ENCODE measurements around the gene NAT14.

The NAT14 gene

DNA sequence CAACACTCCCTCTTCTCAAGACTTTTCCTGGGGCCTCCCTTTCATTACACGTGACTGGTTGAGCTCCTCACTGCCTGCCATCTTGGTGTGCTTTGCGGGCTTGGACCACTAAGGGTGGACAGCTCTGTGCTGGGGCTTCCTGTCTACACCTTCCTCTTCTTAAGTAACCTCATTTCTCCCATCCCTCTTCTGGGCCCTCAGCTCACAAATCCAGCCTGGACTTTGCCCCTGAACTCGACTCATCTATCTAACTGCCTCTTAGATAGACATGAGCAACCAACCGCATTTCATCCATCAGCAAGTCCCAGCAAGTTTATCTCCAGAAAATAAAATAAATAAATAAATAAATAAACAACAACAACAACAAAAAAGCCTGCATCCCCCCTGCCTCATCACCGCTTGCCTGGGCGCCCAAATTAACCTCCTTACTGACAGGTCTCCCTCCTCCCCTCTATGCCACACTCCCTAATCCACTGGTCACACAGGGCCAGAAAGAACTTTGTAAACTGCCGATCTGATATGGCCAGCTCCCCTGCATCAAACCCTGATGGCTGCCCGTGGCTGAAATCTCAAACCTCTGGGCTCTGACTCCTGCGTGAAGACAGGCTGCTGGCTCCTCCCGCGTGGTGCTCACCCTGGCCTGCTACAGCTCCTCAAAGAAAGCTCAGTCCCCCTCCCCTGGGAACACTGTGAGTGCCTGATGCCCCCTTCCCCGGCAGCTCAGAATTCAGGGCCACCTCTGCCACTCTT is 31.3 kb upstream of the NAT14 start:
- DNase-seq = no peak

DNA sequence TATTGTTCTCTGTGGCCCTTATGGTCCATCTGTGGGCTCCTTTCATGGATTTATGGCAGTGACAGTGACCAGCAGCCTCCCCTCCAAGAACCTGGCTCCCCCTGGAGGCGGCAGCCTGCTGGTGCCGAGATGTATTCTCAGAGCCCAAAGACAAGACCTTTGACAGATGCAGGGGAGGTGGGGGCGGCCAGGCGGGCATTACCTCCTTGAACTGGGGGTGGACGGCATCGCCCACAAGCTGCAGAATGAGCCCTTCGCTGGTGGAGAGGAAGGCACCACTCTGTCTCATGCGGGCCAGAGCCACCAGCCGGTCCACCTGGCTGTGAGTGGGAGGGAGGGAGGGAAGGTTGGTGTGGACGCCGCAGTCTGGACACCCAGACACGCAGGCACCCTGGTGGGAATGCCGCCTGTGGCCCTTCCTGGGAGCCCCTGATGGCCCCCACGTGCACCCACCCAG is 30.2 kb upstream of the NAT14 start:
- DNase-seq = peak; percentile 52

DNA sequence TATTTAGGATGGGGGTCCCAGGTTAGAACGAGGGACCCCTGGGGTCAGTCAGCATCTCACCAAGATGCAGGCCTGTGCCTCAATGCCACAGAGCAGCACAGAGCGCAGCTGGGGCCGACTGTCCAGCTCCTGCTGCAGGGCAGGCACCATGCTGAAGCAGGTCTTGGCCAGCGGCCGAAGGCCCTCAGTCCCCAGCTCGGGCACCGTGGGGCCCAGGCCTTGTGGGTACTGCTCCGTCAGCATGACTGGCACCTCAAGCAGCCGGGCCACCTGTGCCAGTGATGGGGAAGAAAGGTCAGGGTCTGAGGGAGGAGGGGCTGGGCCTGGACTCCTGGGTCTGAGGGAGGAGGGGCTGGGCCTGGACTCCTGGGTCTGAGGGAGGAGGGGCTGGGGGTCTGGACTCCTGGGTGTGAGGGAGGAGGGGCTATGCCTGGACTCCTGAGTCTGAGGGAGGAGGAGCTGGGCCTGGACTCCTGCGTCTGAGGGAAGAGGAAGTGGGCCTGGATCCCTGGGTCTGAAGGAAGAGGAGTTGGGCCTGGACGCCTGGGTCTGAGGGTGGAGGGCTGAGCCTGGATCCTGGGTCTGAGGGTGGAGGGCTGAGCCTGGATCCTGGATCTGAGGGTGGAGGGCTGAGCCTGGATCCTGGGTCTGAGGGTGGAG is 29.3 kb upstream of the NAT14 start:
- DNase-seq = no peak

DNA sequence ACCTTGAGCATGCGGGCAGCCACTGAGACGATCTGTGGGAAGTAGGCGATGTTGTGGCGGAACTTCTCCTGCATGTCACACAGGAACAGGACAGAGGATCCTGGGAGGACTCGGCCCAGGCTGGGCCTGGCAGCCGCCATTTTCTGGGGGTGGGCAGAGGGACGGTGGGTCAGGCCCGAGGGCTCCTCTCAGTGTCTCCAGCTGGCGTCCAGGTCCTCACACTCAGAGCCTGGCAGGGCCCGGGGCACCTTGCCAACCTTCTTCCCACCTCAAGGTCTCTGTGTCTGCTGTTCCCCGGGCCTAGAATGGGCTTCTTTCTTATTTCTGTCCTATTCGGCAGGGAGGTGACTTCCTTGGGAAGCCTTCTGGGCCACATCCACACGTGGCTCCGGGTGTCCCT is 28.6 kb upstream of the NAT14 start:
- no peak for DNase-seq

DNA sequence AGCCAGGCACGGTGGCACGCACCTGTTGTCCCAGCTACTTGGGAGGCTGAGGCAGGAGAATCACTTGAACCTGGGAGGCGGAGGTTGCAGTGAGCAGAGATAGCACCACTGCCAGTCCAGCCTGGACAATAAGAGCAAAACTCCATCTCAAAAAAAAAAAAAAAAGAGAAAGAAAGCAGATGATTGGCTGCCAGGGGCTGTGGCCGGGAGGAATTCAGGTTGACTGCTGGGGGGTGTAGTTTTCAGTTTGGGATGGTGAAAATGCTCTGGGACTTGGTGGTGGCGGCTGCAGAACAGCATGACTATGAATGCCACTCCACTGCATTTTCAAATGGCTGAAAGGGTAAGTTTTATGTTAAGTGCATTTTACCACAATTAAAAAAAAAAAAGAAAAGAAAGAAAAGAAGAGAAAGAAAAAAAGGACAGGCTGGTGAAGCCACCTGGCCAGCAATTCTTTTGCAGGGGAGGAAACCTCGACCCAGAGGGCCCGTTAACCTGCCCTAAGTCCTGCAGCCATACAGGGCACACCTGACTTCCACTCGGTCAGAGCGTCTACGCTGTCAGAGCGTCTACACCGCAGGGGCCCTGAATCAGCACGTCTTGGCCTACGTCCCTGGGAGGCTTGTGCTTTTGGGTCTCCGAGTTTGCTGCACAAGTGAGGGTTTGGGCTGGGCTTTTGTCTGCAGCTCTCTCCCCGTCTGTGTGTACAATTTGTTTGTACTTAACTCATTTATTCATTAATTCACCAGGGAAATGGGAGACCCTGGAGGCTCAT is 27.1 kb upstream of the NAT14 start:
- no peak for DNase-seq

DNA sequence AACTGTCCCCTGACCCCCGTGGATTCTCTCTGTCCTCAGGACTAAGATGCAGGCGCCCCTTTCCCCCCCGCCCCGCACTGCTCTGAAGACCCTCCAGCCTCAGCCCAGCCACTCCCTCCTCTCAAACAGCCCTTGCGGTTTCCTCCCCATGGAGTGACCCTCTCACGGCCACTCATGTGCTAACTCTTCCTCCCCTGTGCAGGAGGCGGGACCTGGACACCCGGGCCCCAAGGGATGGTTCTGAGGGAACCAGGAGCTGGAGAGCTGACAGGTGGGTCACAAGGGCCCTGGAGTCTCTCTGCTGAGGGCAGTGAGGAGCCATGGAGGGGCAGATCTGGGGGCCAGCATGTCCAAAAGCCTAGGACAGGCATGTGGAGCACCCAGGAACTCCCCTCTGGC is 25.4 kb upstream of the NAT14 start:
- no peak for DNase-seq

DNA sequence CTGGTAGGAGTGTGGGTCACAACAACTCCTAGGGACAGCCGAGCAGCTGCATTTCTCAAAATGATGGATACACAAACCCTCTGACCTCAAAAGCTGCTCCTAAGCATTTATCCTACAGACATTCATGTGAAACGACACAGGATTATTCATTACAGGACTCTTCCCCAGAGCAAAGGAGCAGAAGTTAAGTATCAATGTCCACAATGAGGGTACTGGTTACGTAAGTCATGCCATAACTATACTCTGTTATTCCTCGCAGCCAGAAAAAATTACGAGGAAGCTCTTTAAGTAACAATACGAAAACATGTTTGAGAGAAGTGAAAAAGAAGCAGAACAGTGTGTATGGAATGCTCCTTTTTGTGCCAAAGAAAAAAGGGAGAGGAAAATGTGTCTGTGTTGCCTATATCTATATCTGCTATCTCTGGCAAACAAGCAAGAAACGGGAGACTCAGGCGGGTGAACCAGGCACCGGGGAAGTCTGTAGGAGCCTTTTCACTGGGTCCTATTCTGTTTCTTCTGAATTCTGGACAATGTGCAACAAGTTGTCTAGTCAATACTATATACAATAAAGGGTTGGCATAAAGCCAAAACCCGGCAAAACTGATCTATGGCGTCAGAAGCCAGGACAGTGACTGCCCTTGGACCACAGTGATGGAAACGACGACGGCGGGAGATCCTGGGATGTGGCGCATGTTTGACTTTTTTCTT is 24.9 kb upstream of the NAT14 start:
- DNase-seq = no peak

DNA sequence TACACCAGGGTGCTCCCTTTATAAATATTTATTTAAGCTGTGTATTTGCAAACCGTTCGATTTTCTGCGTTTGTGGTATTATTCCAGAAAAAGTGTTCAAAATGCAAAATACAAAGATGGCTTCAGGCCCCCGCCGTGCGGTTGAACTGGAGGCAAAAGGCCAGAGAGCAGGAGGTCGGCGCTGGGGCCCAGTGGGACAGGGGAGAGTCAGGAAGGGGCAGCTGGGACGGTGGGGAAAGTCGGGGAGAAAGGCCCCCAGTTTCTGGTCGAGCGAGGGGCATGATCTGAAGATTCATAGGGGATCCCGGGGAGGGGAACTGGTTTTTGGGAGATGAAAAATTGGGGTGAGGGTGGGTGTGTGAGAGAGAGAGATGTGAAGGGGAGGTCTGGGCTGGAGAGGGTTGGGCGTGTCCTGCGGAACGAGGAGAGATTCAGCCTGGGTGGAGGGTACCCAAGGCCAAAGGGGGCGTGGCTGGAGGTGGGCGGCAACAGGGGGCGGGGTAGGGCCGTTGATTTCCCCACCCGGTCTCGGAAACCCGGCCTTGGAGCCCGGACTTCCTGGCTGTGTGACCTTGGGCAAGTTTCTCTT is 24.2 kb upstream of the NAT14 start:
- peak; percentile 46 for DNase-seq

DNA sequence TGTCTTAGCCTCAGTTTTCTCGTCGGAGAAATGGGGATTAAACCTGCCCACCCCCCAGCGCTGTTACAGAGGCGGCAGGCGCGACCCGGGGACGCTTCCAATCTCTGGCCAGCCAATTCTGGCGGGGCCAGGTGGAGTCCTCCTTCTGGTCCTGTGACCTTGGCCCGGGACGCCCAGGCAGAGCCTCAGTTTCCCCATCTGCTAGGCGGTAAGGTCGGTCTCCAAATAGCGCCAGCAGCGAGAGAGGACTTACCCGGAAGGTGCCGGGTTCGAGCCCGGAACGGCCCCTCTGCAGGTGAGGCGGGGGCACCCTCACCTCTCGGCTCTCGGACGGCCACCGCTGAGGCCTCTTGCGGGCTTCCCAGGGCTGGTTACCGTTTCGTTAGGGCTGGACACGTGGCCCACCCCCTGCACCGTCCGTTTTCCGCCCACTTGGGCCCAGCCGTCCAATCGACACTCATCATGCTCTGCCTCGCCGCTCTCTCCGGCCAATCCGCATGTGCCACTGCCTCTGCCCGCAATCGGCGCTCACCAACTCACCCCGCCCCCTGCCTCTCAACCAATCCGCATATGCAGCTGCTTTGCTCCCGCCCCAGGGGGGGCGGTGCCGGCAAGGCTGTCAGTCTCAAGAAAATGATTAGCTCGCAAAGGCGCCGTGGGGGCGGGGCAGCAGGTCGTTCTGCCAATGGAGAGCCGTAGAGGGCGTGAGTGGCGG is 23.6 kb upstream of the NAT14 start, which contains the start of gene ISOC2:
ISOC2 (minus strand) TSS at position 384 of the 715 bp plus-strand sequence. CDS start 5,156 bp downstream, outside the sequence.
- peak; percentile 100 for DNase-seq

DNA sequence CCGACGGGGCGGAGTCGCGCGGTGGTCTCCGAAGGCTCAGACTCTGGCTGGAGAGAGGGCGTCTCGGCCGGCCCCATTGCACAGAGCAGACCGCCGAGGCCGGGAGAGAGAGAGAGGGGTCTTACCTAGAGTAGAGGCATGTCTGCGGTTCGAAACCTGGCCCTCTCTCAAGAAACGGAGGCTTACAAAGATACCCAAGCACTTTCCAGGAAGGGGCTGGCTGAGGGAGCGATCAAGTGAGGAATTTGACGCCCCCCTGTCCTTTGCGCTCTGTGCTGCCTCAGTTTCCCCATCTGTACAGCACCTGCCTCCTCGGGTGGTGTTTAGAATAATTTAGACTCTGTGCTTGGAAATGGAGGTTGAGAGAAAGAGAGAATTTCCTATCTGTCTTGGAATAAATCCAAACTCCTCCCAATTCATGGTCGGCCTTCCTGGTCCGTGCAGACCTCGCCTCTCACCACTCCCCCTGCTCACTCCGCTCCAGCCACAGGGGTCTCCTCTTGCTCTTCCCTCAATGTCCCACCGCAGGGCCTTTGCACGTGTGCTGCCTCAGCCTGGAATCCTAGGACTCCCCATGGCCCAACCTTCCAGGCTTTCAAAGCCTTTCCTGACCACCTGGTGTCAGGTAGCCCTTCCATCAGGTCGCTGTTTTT is 22.9 kb upstream of the NAT14 start:
- no peak for DNase-seq

DNA sequence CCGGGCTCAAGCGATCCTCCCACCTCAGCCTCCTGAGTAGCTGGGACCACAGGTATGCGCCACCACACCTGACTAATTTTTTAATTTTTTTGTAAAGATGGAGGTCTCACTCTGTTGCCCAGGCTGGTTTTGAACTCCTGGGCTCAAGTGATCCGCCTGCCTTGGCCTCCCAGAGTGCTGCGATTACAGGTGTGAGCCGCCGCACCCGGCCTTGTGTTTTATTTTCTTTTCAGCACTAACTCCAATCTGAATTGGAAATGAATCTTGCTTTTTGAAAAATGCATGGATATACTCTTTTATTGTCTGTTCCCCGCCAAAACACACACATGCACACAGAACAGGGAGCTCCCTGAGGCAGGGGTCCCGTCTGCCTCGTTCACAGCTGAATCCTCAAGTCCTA is 22.3 kb upstream of the NAT14 start:
- no peak for DNase-seq

DNA sequence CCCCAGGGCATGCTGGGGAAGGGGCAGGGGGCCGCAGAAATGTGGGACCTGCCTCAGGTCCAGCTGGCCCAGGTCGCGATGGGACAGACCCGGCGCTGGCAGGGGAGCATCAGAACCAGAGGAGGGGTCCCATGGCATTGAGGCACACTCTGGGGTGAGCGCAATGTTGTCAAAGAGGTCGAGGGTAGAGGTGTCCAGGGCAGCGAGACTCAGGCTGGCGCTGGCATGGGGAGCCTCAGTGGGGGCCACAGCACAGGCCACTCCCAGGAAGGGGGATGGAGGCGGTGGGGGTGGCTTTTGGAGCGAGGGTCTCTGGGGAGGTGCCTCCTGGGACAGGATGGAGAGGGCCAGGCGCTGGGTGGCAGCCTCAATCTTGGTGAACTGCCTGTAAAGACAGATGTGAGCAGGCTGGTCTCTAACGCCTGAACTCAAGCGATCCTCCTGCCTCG is 21.4 kb upstream of the NAT14 start:
- DNase-seq = no peak

DNA sequence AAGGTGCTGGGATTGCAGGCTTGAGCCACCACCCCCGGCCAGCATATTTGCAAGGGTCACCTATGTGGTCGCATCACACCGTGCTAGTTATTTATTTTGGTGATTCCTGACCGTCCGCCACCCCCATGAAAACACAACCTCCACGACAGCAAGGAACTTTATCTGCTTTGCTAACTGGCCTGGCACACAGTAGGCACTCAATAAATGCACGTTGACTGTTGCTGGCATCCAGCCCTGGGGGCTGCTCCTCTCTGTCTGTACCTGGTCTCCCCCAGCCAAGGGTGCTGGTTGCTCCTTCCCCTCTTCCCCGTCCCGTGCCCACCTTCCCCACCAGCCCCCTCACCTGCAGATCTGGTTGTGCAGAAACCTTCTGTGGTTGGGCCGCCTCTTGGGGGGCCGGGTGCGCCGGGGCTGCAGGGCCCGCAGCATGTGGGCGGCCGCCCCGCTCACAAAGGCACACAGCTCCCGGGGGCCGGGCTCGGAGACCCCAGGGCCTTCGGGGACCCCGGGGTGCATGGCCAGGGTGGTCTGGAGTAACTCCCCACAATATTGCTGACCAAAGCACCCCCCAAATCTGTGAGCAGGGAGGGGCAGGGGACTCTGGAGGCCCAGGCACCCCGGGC is 20.8 kb upstream of the NAT14 start:
- no peak for DNase-seq

DNA sequence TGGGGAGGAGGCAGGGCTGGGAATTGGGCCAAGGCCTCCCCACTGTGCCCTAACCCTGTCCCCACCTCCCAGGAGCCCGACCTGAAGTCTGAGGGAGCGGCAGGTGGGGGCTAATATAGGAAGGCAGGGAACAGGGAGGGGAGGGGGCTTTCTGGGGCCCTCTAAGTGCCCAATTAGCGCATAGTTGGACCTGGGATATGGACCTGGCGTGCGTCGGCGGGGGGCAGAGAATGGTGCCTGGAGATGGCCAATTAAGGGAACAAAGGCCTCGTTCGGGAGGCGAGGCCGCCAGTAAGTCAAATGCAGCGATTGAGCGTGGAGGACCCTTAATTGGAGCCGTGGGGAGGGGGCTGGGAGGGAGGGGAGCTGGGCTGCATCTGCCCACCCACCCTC is 20.3 kb upstream of the NAT14 start, which contains the start of gene C19orf85:
C19orf85 (minus strand) TSS at position 90 of the 393 bp plus-strand sequence. CDS start 197 bp downstream, outside the sequence.
- no peak for DNase-seq

DNA sequence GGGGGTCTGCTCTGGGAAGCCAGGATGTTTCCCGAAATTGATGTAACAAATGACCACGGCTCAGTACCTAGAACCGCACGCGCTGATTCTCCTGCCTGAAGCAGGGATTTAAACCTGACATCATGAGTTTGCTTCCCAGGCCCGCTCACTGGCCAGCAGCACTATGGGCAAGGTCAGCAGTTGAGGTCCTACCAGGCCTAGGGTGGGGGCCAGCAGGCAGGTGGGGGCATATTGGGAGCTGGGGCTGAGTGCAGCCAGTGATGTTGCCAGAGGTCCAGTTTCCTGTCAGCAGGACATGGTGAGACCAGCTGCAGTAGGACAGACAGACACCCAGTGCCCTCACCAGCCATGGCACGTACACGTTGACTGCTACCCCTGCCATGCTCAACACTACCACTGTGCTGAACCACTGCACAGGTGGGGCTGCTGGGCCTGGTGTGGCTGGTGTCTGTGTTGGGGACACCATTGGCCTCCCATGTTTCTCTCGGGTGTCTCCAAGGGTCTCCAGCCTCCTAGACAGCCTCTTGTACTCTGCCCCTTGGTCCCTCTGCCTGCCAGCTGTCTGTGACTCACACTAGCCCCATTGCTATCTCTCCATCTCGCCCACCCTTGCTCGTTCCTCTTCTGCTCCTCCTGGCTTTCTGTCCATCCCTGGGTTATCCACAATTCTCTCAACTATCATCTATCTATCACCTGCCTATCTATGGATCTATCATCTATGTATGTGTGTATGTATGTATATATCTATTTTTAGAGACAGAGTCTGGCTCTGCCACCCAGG is 19.3 kb upstream of the NAT14 start:
- no peak for DNase-seq

DNA sequence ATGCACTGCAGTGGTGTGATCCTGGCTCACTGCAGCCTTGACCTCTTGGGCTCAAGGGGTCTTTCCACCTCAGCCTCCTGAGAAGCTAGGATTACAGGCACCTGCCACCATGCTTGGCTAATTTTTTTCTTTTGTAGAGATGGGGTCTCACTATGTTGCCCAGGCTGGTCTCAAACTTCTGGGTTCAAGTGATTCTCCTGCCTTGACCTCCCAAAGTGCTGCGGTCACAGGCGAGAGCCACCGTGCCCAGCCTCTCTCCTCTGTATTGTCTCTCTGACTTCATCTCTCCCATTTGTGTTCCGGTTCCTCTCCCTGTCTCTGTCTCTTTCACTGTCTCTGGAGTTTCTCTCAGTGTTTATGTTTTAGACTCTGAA is 18.8 kb upstream of the NAT14 start:
- no peak for DNase-seq

DNA sequence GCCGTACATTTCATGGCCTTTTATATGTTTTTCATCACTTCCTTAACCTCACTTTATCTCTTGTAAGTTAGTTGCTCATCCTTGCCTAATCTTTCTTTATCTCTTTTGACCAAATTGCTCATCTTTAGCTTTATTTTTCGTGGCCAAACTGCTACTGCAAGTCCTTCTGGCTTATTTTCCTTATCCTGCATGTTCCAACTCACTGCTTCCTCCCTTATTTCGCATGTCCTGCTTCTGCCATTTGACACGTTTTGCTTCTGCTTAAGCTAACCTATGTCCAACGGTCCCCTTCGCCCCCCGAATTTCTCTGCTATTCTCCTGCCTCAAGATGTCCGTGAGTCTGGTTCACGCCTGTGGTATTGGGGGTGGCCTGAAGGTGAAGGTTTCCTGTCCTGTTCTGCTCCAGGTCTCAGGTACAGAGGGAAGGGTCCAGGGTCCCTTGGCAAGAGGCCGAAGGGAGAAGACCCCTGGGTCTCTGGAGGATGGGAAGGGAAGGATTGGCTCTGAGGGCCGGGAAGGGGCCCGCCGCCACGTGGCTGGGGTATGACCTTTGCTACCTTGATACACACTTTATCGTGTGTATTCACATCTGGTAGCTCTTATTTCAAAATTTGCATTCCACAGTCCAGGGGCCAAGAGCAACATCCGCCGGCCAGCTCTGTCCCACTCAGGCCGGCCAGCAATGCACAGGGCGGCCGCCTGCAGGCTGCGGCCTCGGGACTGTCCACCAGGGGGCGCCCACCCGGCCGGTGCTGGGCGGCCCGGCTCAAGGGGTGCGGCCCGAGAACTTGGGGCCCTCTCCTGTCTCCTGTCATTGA is 17.5 kb upstream of the NAT14 start:
- peak; percentile 51 for DNase-seq

DNA sequence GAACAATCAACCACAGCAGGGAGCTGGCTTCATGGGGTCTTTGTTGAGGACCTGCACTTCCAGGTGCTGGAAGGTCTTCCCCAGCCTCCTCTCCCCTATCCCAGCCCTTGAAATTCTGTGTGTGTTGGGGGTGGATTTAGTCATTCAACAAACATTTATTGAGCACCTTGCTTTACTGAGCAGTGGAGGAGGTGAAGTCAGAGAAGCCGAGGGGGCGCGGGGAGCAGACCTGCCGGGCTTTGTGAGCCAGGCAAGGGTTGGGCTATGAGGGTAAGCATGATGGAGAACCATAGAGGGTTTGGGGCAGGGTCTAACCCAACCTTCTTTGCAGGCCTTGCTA is 17.0 kb upstream of the NAT14 start:
- no peak for DNase-seq

DNA sequence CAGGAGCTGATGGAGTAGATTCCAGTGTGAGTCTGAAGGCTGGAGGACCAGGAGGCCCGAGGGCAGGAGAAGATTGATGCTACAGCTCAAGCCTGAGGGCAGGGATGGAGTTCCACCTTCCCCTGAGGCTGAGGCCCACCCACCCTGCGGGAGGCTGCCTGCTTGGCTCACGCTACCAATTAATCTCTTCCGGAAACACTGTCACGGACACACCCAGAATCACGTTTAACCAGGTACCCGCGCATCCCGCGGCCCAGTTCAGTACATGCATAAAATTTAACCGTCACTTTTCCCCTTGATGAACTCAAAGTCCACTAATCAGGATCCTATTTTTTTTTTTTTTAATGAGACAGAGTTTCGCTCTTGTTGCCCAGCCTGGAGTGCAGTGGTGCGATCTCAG is 13.7 kb upstream of the NAT14 start:
- no peak for DNase-seq
